Measurements from ENCODE around the gene RET. TPM values are rescaled to one million over a fixed set of nuclear protein-coding genes. Genes with fewer than 3 reads are reported as not detected.

RET gene
- total RNA-seq, 4 donors from 2014 or later, result 0.27 to 2.1 (median 0.88) TPM

DNA sequence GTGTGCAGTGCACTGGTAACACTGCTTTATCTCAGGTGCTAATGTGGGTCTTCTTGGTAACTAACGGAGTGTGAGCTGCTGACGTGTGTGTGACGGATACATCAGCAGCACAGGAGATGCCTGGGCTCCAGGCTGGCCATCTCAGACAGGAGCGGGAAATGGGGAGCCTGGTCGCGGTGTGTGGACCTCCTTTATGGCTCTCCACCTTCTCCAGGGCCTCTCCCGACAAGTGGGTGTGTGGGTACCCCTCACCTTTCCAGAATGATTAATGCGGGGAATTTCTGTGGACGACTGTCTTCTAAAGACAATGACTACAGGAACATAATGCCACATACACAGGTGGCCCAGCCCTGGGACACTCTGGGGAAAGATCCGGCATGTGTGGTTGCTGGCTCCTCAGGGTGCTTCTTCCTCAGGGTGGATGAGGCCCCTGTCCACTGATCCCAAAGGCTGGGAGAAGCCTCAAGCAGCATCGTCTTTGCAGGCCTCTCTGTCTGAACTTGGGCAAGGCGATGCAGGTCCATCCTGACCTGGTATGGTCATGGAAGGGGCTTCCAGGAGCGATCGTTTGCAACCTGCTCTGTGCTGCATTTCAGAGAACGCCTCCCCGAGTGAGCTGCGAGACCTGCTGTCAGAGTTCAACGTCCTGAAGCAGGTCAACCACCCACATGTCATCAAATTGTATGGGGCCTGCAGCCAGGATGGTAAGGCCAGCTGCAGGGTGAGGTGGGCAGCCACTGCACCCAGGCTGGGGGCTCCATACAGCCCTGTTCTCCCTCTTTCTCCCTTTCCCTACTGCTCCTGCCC lies 41.1 kb downstream of the RET start:
- Histone ChIP-seq H3K9me3 (no peaks in the 10 kb centered on the region), H3K36me3 (no peaks in the 10 kb centered on the region), H3K4me3 (replicated peaks in 1 of 3) (no peak overlapping the region), H3K27me3 (no peaks in the 10 kb centered on the region), H3K27ac (no peak overlapping the region), H3K4me1 (no peaks in the 10 kb centered on the region)
- intact Hi-C loops (cut with DNase I), result no loop called here
- 85 to 89% methylated on average over 15 to 16 of the region's 18 CpGs for WGBS, 2 donors
- TF ChIP-seq, protein P1, sequence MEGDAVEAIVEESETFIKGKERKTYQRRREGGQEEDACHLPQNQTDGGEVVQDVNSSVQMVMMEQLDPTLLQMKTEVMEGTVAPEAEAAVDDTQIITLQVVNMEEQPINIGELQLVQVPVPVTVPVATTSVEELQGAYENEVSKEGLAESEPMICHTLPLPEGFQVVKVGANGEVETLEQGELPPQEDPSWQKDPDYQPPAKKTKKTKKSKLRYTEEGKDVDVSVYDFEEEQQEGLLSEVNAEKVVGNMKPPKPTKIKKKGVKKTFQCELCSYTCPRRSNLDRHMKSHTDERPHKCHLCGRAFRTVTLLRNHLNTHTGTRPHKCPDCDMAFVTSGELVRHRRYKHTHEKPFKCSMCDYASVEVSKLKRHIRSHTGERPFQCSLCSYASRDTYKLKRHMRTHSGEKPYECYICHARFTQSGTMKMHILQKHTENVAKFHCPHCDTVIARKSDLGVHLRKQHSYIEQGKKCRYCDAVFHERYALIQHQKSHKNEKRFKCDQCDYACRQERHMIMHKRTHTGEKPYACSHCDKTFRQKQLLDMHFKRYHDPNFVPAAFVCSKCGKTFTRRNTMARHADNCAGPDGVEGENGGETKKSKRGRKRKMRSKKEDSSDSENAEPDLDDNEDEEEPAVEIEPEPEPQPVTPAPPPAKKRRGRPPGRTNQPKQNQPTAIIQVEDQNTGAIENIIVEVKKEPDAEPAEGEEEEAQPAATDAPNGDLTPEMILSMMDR (IDR thresholded peaks at IDR 0.05), result no peak
- TF ChIP-seq POLR2A (IDR thresholded peaks at IDR 0.05), result no peak
- DNase-seq, result no peak

- H3K4me3 ChIP-seq (replicated peaks in 1 of 3), result no peak overlapping the region
- DNase-seq, result no peak
- H3K4me1 ChIP-seq, result no peaks in the 10 kb centered on the region
- no peaks in the 10 kb centered on the region for H3K27me3 ChIP-seq
- intact Hi-C loops (cut with DNase I), result no loop called here
- no peaks in the 10 kb centered on the region for H3K9me3 ChIP-seq
- WGBS, 2 donors, result 90% methylated on average over 13 to 17 of the region's 19 CpGs
- no peaks in the 10 kb centered on the region for H3K36me3 ChIP-seq
- TF ChIP-seq, protein P1 (IDR thresholded peaks at IDR 0.05), result no peak
- TF ChIP-seq POLR2A (IDR thresholded peaks at IDR 0.05), result no peak
- no peak overlapping the region for H3K27ac ChIP-seq
Observed at GRCh38 chr10:43118631-43119415, 42.0 kb downstream of the RET start.

DNA sequence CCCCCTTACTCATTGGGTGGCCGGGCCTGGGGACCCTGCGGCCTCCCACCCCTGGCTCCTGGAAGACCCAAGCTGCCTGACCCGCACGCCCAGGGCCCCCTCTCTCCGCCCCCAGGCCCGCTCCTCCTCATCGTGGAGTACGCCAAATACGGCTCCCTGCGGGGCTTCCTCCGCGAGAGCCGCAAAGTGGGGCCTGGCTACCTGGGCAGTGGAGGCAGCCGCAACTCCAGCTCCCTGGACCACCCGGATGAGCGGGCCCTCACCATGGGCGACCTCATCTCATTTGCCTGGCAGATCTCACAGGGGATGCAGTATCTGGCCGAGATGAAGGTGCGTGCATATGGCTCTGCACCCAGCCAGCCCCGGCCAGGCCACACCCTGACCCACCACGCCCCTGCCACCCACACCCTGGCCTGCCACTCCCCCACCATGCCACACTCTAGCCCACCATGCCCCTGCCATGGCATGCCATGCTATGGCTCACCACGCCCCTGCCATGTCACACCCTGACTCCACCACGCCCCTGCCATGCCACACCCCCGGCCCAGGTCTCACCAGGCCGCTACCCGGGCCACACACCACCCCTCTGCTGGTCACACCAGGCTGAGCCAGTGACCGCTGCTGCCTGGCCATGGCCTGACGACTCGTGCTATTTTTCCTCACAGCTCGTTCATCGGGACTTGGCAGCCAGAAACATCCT lies 42.7 kb downstream of the RET start:
- TF ChIP-seq, protein P1 (IDR thresholded peaks at IDR 0.05), result no peak
- TF ChIP-seq POLR2A (IDR thresholded peaks at IDR 0.05), result no peak
- intact Hi-C loops (cut with DNase I), result no loop called here
- WGBS, 2 donors, result 89 to 91% methylated on average over 10 to 30 of the region's 31 CpGs

DNA sequence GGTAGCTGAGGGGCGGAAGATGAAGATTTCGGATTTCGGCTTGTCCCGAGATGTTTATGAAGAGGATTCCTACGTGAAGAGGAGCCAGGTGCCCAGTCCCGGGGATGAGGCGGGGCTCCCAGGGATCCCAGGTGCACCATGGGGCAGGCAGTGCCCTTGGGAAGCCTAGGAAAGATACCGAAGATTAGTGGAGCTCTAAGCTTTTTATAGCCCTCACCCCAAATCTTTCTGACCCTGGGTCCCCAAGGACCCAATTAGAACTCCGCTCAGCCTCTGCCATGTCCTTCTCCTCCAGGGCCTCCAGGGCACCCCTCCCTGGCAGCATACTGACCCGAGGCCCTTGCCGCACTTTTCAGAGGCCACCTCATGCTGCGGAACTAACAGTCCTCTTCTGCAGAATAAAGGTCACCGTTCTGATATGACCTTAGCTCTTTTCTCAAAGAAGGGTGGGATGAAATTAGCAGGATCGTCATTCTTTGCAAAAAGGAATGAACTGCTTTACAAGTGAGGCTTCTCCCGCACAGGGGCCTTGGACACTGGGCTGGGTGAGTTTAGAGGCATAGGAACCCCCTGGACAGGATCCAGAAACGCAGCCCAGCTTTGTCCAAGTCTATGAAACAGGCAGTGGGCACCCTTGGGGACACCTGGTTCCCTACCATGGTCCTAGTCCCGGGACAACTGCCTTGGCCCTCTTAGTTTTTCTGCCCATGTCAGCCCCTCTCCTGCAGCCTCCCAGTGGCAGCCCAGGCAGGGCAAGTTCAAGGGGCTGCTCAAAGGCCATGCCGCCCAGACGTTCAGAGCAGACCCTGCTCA lies 43.5 kb downstream of the RET start:
- TF ChIP-seq, protein P1 (IDR thresholded peaks at IDR 0.05), result no peak
- no peak for TF ChIP-seq POLR2A (IDR thresholded peaks at IDR 0.05)
- no peaks in the 10 kb centered on the region for H3K9me3 ChIP-seq
- H3K4me1 ChIP-seq, result no peaks in the 10 kb centered on the region
- 85 to 86% methylated on average over 19 of the region's 19 CpGs for WGBS, 2 donors
- no peak overlapping the region for H3K4me3 ChIP-seq (replicated peaks in 1 of 3)
- DNase-seq, result no peak
- H3K27ac ChIP-seq, result no peak overlapping the region
- H3K27me3 ChIP-seq, result no peaks in the 10 kb centered on the region
- intact Hi-C loops (cut with DNase I), result no loop called here
- H3K36me3 ChIP-seq, result no peaks in the 10 kb centered on the region

More for the DNA sequence above, 42.7 kb downstream of the RET start:
- H3K36me3 ChIP-seq, result no peaks in the 10 kb centered on the region
- no peaks in the 10 kb centered on the region for H3K4me1 ChIP-seq
- no peaks in the 10 kb centered on the region for H3K27me3 ChIP-seq
- DNase-seq, result no peak
- no peak overlapping the region for H3K27ac ChIP-seq
- H3K4me3 ChIP-seq (replicated peaks in 1 of 3), result no peak overlapping the region
- H3K9me3 ChIP-seq, result no peaks in the 10 kb centered on the region

Measured in thyroid gland (tissue), 4 donors.